HL-60/S4 treated with phorbol 12-myristate 13-acetate at 8.2 ng/mL for 4 days and 3 days (cell line): ENCODE data around the gene LCOR.
"Not testable (repeated sequence)": the region's sequence is repeated elsewhere in the genome, so short reads cannot be mapped to it uniquely, and the experiment has no call there.

Experiments used
- in situ Hi-C: fragments of 300-500 bp; cut with MboI; formaldehyde crosslinking; loops from 2 replicates; pipeline ENCODE4 v1.15.0; 2022; ENCODE audit warnings: low sequenced_read_pairs

LCOR gene

GRCh38 chr10:97024168-97025073, 192.3 kb downstream of the LCOR start:
- in situ Hi-C loops: no loop called here

- in situ Hi-C loops: no loop called here
Observed at GRCh38 chr10:97025613-97026242, 193.6 kb downstream of the LCOR start.

- in situ Hi-C loops: no loop called here
Observed at GRCh38 chr10:97028126-97028831, 196.2 kb downstream of the LCOR start.

GRCh38 chr10:97028832-97029178, 196.7 kb downstream of the LCOR start:
- in situ Hi-C loops: no loop called here

GRCh38 chr10:97029271-97029670, 197.2 kb downstream of the LCOR start:
- in situ Hi-C loops: no loop called here

GRCh38 chr10:97030894-97031293, 198.8 kb downstream of the LCOR start:
- in situ Hi-C loops: no loop called here

- in situ Hi-C loops: no loop called here
Observed at GRCh38 chr10:97031459-97031858, 199.4 kb downstream of the LCOR start.

- in situ Hi-C loops: no loop called here
Observed at GRCh38 chr10:97032624-97033023, 200.5 kb downstream of the LCOR start.

- in situ Hi-C loops: not testable (repeated sequence)
Observed at GRCh38 chr10:97033841-97034240, 201.7 kb downstream of the LCOR start.

- in situ Hi-C loops: no loop called here
Observed at GRCh38 chr10:97034301-97034700, 202.2 kb downstream of the LCOR start.

GRCh38 chr10:97034958-97035769, 203.1 kb downstream of the LCOR start:
- in situ Hi-C loops: no loop called here

GRCh38 chr10:97037365-97038361, 205.6 kb downstream of the LCOR start:
- in situ Hi-C loops: no loop called here

GRCh38 chr10:97038688-97039087, 206.6 kb downstream of the LCOR start:
- in situ Hi-C loops: no loop called here

GRCh38 chr10:97039538-97040247, 207.6 kb downstream of the LCOR start:
- in situ Hi-C loops: no loop called here

- in situ Hi-C loops: no loop called here
Observed at GRCh38 chr10:97040248-97040584, 208.1 kb downstream of the LCOR start.

- in situ Hi-C loops: no loop called here
Observed at GRCh38 chr10:97040706-97041105, 208.6 kb downstream of the LCOR start.

- in situ Hi-C loops: no loop called here
Observed at GRCh38 chr10:97042081-97042480, 210.0 kb downstream of the LCOR start.

- in situ Hi-C loops: no loop called here
Observed at GRCh38 chr10:97042716-97043562, 210.8 kb downstream of the LCOR start.

- in situ Hi-C loops: no loop called here
Observed at GRCh38 chr10:97043563-97043855, 211.4 kb downstream of the LCOR start.
